ENCODE data around the gene ENTPD8.

Gene ENTPD8

DNA sequence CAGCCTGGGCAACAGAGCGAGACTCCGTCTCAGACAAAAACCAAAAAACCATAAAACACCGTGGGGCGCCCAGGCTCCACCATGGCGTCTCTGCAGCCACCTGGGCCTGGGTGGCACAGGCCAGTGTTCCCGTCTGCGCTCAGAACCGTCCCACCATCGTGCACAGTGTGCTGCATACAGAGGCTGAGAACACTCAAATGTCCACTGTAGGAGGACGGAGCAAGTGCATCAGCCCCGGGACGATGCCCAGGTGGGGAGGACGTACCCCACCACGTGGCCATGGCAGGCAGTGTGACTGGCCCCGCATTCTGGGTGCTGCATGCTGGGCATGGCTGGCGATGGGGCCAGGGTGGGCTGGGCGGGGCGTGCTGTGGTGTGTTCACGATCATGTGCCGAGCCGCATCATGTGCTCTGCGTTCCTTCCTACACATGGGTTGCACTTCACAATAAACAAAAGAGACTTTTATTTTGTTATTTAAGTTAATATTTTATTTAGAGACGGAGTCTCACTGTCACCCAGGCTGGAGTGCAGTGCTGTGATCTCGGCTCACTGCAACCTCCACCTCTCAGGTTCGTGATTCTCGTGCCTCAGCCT, 56.0 kb downstream of the ENTPD8 start:
- Histone ChIP-seq H3K4me1 (ENCODE audit: control insufficient read depth in 2 of 2, insufficient read depth in 1 of 2, low read depth in 1 of 2, low read length in 2 of 2) (peaks cover 4 to 33% of the 10 kb centered on the region in 2 donors), H3K36me3 (replicated peaks in 1 of 2; ENCODE audit: control insufficient read depth in 2 of 2, insufficient read depth in 2 of 2, low read length in 2 of 2) (peaks cover 0 to 3% of the 10 kb centered on the region in 2 donors), H2BK120ac (ENCODE audit: low read depth, low read length) (no peak overlapping the region), H4K8ac (ENCODE audit: low read depth, low read length) (no peak overlapping the region), H3K14ac (ENCODE audit: low read length) (no peak overlapping the region), H3K9ac (ENCODE audit: low read depth, low read length, poor library complexity) (no peak overlapping the region), H3K23ac (ENCODE audit: low read depth, low read length, poor library complexity) (no peak overlapping the region), H3K18ac (ENCODE audit: low read length) (no peak overlapping the region), H2BK5ac (ENCODE audit: low read length) (no peak overlapping the region), H2AK5ac (ENCODE audit: low read depth, low read length) (no peak overlapping the region), H2AFZ (ENCODE audit: low read length) (no peak overlapping the region), H3K27me3 (ENCODE audit: control insufficient read depth in 3 of 3, insufficient read depth in 3 of 3, low read depth in 1 of 3, low read length in 3 of 3) (no peaks in the 10 kb centered on the region), H3K4me2 (ENCODE audit: insufficient read depth, low read length, poor library complexity, severe bottlenecking) (no peak overlapping the region), H2BK12ac (ENCODE audit: low read length) (no peak overlapping the region), H3K79me1 (ENCODE audit: low read depth, low read length) (peaks cover 14% of the 10 kb centered on the region), H3K27ac (replicated peaks; ENCODE audit: low read length) (no peak overlapping the region), H3K9me3 (replicated peaks in 1 of 2; ENCODE audit: control insufficient read depth in 2 of 2, insufficient read depth in 1 of 2, low read depth in 1 of 2, low read length in 2 of 2) (peaks cover 0 to 2% of the 10 kb centered on the region in 2 donors), H3K4me3 (ENCODE audit: low read length in 2 of 2) (peak overlapping the region in 1 of 2 donors; percentile 47), H3K4ac (ENCODE audit: low read length) (no peak overlapping the region), H2BK15ac (ENCODE audit: low read length) (no peak overlapping the region), H4K91ac (ENCODE audit: low read depth, low read length, poor library complexity) (no peak overlapping the region)
- no peak for DNase-seq (ENCODE audit: low spot score)
- no CpG with 5 or more reads among the region's 26 CpGs for WGBS, 2 donors (ENCODE audit: extremely low coverage in 2 of 2, insufficient read length in 2 of 2, insufficient replicate concordance in 1 of 2)
